HG02852 (cell line): ENCODE data around the gene CCR4.
"Not testable (repeated sequence)": the region's sequence is repeated elsewhere in the genome, so short reads cannot be mapped to it uniquely, and the experiment has no call there.

Experiments used
- ATAC-seq: cut with Tn5 transposase; IDR thresholded peaks from one replicate; pipeline ENCODE4 v1.9.1; 2021; ENCODE audit warnings: mild to moderate bottlenecking, moderate library complexity; ENCODE audit not compliant: unreplicated experiment

The CCR4 gene

DNA sequence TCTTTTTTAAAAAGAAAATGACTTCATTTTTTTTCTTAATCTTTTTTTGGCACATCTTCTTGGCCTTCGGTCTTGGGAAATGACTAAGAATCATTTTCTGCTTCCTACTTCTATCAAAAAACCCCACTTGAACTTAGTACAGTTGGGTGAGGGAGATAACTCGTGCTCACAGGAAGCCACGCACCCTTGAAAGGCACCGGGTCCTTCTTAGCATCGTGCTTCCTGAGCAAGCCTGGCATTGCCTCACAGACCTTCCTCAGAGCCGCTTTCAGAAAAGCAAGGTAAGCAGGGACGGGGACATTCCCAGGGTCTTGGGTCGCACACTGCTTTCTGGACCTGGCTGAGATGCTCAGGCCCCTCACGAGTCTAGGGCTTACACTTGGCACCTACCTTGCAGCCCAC, at the start of gene CCR4:
CCR4 (plus strand) TSS at position 235 of the 402 bp plus-strand sequence. CDS start 1,779 bp downstream, outside the sequence.
- no peak for ATAC-seq

GRCh38 chr3:32902887-32903371, 48.5 kb upstream of the CCR4 start:
- ATAC-seq = not testable (repeated sequence)

DNA sequence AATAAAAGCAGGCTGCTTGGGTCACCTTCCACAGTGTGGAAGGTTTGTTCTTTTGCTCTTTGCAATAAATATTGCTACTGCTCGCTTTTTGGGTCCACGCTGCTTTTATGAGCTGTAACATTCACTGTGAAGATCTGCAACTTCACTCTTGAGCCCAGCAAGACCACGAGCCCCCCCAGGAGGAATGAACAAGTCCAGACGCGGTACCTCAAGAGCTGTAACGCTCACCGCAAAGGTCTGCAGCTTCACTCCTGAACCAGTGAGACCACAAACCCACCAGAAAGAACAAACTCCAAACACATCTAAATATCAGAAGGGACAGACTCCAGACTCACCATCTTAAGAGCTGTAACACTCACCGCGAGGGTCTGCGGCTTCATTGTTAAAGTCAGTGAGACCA, 47.5 kb upstream of the CCR4 start:
- ATAC-seq = no peak

GRCh38 chr3:32909999-32910398, 41.4 kb upstream of the CCR4 start:
- ATAC-seq = no peak

DNA sequence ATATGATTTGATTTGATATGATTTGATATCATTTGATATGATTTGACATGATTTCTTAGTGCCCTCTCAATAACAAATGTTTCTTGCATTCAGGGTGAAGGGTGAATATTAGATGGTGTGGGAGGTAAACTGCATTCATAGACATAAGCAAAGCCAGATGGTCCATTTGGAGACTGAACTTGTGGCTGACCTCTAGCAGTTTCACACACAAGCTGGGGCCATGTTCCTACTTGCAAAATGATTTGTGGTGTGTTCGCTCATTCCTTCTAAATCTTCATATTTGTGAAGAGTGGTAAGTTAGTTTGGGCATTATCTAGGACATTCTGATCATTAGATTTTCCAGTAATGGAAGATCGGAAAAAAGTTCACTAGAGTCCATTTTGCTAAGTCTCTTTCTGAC, 40.5 kb upstream of the CCR4 start:
- ATAC-seq = no peak

DNA sequence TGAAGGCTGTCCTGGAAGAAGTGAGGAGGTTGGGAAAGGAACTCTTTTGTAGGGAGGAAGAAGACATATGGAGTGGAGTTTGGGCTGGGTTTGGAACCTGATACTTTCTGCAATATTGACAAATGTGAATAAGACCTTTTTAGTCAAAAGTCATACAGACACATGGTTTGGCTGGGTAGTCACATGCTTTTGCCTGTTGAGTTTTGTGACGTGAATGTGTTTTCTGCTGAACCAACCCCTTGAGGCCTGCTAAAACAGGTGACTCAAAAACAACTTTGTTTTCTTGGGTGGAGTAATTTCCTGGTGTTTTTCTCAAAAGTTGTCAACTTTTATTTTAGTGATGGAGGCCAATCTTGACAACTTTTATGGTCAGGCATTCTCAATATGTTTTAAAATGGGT, 39.4 kb upstream of the CCR4 start:
- ATAC-seq = no peak

DNA sequence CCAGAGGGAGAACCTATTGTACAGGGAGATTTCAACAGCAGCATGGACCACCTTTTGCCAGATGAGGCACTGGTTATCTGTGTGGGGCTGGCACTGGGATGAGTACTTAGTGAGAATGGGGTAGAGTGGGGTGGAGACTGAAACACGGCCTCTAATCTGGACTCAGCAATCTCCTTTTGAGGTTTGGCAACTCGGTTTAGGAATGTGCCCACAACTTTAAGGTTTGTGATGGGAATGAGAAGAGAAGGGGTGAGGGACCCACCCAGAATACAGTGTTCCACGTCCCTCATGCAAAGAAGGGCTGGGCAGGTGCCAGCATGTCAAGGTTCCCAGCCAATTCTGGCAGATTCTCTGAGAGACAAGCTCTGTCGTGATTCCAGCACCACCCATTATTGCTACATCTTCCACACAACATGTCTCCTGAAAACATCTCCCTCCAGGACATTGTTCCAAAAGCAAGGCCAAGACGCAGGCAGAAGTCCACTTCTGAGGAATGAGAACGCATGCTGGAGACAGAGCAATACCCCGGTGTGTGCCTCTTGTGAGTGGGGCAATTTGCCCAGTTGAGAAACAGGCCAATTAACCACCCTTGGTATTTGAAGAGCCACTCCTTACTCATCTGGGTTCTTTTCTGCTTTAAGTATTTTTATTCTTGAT, 37.5 kb upstream of the CCR4 start:
- ATAC-seq = no peak

DNA sequence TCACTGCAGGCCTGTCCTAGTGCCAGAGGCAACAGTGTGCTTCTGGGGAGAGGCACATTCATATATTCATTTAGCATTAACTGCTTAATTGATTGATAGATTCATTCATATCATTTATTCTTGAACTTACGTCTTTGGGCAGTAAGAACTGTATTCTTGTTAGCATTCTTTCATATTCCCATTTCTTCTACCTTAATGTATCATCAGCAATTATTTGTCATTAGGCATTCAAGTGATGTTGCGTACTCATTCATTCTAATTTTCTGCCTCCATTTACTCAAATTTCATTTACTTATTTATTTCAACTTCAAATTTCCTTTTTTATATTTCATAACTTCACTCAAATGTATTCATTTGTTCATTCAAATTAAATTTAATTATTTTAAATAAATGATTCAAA, 31.5 kb upstream of the CCR4 start:
- no peak for ATAC-seq

DNA sequence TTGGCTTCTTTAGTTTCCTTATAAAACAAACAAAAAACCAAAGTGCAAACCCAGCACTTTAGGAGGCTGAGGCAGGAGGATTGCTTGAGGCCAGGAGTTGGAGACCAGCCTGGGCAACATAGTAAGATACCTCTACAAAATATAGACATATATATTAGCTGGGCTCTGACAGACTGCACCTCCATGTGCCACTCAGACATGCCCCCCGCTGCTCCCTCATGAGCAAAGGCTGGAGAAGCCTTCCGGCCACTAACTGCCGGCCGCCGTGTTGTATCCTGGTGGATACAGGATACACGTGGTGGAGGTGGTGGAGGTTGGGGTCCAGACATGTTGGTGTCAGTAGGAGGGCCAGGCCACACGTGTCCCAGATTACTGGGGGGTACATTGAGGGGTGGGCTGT, 29.4 kb upstream of the CCR4 start:
- no peak for ATAC-seq

DNA sequence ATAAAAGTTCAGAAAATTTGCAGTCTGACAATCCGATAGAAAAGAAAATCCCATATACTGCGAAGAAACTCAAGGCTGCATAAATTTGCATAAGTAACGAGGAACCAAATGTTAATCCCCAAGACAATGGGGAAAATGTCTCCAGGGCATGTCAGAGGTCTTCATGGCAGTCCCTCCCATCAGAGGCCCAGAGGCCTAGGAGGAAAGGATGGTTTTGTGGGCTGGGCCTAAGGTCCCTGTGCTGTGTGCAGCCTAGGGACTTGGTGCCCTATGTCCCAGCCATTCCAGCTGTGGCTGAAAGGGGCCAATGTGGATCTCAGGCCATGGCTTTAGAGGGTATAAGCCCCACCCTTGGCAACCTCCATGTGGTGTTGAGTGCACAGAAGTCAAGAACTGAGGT, 21.3 kb upstream of the CCR4 start:
- no peak for ATAC-seq

DNA sequence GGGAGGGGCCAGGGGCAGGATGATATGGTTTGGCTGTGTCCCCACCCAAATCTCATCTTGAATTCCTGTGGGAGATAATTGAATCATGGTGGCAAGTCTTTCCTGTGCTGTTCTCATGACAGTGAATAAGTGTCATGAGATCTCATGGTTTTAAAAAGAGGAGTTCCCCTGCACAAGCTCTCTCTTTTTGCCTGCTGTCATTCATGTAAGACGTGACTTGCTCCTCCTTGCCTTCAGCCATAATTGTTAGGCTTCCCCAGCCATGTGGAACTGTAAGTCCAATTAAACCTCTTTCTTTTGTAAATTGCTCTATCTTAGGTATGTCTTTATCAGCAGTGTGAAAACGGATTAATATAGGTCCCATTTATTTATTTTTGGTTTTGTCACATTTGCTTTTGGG, 20.2 kb upstream of the CCR4 start:
- not testable (repeated sequence) for ATAC-seq

- ATAC-seq = no peak
Measured at GRCh38 chr3:32934150-32934742, 17.2 kb upstream of the CCR4 start.

DNA sequence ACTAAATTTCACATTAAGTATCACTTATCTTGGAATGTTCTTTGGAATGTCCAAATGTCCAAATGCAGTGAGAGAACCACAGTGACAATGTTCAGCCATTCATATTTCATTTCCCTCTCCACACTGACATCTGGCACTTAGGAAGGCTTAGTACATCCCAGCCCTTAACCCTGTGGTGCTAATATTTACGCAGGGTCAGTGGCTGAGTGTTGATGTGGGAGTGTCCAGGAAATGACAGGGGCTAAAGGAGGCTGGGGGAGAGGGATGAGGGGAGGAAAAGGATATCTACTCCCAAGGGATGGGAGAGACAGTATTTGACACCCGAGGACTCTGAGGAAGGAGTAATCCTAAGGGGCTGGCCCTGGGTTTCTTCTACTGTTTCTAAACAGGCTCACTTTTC, 14.1 kb upstream of the CCR4 start:
- no peak for ATAC-seq

GRCh38 chr3:32939531-32940284, 11.7 kb upstream of the CCR4 start:
- not testable (repeated sequence) for ATAC-seq

DNA sequence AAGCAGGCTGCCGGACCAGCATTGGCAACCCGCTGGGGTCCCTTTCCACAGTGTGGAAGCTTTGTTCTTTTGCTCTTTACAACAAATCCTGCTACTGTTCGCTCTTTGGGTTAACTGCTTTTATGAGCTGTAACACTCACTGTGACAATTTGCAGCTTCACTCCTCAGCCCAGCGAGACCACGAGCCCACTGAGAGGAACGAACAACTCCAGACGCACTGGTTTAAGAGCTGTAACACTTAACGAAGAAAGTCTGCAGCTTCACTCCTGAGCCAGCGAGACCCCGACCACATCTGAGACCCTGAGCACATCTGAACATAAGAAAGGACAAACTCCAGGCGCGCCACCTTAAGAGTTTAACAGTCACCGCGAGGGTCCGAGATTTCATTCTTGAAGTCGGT, 10.7 kb upstream of the CCR4 start:
- ATAC-seq = no peak

DNA sequence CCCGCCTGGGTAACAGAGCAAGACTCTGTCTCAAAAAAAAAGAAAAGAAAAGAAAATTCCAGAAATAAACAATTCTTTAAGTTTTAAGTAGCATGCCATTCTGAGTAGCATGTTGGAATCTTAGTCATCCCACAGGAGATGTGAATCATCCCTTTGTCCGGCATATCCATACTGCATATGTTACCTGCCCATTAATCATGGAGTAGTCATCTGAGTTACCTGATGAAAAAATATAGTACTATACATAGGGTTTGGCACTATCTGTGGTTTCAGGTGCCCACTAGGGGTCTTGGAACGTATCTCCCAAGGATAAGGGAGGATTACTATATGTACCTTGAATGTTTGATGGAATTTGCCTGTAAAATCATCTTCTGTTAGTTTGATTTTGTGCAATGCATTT, 6.3 kb upstream of the CCR4 start:
- ATAC-seq = no peak

DNA sequence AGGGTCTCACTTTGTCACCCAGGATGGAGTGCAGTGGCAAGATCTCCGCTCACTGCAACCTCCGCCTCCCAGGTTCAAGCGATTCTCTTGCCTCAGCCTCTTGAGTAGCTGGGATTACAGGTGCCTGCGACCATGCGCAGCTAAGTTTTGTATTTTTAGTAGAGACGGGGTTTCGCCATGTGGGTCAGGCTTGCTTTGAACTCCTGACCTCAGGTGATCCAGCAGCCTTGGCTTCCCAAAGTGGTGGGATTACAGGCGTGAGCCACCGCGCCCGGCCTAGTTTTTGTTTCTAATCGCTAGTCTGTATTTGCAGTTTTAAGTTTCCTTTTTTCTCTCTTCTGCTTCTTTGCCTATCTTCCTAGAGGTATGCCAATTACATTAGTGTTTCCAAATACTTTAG, 5.8 kb upstream of the CCR4 start:
- not testable (repeated sequence) for ATAC-seq

- peak; percentile 16 for ATAC-seq
Measured at GRCh38 chr3:32946973-32947788, 4.3 kb upstream of the CCR4 start.

- peak; percentile 91 for ATAC-seq
Measured at GRCh38 chr3:32947789-32948238, 3.6 kb upstream of the CCR4 start.

GRCh38 chr3:32948625-32949445, 2.6 kb upstream of the CCR4 start:
- no peak for ATAC-seq
